Ureter (tissue), 1 donor: Measurements from ENCODE around the gene CDH13. TPM values are rescaled to one million over a fixed set of nuclear protein-coding genes. Genes with fewer than 3 reads are reported as not detected.

Experiments
- DNase-seq: peaks from one replicate; pipeline ENCODE4 v3.0.0-alpha.2; 2020; ENCODE audit warnings: low spot score
- total RNA-seq: library from RNA; stranded (reverse); gene quantifications from one replicate; pipeline ENCODE4 v1.2.4, GENCODE V29; 2023
- donor health status: DM: yes; HTN: yes; CAD: no.

The CDH13 gene
- total RNA-seq, 1 donor from 2014 or later = 5.9 TPM

DNA sequence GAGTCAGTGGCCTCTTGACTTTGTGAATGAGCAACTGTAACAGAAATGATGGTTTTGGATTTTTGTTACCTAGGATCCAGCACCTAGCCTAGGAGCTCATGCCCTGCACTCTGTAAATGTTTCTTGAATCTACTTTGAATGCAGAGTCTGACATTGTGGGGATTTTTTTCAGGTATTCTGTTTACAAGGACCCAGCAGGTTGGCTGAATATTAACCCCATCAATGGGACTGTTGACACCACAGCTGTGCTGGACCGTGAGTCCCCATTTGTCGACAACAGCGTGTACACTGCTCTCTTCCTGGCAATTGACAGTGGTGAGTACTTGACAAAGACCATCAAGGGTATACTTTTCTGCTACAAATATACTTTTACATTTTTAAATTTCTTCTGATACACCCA is 1121.2 kb downstream of the CDH13 start:
- no peak for DNase-seq

DNA sequence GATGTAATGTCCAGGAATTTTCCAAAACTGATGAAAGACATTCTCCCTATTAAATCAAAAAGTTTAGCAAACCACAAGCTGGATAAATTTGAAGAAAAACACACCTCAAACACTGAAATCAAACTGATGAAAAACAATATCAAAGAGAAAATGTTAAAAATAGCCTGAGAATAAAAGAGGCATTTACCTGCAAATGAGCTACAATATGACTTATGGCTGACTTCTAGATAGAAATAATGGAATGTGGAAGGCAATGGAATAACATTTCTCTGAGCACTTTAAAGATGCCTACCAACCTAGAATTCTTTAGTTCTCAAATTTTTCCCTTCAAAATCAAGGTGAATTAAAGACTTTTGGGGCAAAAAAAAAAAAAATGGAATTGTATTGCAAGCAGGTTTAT is 1128.6 kb downstream of the CDH13 start:
- DNase-seq = no peak

- DNase-seq = no peak
These were observed 1135.6 kb downstream of the CDH13 start for GRCh38 chr16:83762141-83762991.

DNA sequence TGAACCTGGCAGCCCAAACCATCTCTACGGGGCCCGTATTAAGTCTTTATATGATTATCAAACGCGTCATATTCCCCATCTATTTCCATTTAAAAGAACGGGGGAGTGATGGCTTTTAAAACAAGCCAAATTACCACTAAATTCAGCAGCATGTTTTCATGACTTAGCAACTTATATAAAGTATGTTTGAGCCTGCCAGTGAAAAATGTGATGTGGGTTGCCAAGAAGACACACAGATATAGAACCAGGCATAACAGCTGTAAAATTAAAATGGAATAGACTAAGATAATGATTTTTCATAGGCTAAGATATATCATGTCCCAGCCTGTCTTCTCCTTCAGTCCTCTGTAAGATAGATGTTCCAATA is 1136.2 kb downstream of the CDH13 start:
- DNase-seq = no peak

GRCh38 chr16:83768986-83769385 is 1142.2 kb downstream of the CDH13 start:
- DNase-seq = no peak

DNA sequence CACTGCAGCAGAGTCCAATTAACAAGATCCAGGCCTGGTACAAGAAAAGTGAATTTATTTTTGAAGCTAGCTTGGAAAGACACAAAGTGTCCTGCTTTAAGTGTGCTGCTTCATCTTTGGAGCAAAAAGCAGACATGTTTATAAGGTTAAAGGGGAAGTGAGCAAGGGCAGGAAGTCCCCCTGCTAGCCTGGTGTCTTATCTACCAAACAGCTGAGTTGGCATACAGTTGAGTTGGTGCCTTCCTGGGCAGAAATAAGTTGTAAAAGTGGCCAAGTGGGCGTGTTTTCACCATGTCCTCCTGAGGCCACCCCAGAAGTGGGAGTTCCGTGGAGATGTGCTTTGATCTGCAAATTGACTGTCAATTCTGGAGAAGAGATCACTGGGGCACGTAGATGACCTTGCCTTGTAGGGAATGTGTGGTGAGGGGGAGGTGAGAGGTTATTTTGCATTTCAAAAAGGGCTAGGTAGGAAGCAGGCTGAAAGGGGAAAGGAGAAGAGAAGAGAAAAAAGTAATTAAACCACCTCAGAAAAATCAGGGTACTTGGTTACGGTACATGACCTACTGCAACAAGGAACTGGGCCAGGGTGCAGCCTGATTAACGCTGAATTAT is 1142.7 kb downstream of the CDH13 start:
- no peak for DNase-seq

- no peak for DNase-seq
These were observed 1144.7 kb downstream of the CDH13 start for GRCh38 chr16:83771306-83771942.

DNA sequence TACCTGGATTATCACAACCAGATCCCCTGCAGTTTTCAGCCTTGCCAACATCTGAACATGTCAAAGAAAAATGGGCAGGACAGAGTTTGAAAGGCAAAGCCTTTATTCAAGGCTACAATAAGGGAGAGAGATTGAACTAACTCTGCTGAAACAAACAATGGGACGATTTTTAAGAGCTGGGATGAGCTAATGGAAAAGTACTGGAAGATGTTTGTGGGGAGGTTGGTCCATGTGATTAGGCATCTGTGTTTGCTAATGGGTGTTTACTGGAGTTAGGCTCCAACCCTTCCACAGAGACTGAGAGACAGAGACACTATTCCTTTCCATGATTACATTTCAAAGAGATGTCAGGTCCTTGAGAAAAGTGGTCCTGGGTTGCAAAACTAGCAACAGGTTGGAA is 1146.0 kb downstream of the CDH13 start:
- no peak for DNase-seq

- DNase-seq = no peak
These were observed 1147.3 kb downstream of the CDH13 start for GRCh38 chr16:83774066-83774465.

DNA sequence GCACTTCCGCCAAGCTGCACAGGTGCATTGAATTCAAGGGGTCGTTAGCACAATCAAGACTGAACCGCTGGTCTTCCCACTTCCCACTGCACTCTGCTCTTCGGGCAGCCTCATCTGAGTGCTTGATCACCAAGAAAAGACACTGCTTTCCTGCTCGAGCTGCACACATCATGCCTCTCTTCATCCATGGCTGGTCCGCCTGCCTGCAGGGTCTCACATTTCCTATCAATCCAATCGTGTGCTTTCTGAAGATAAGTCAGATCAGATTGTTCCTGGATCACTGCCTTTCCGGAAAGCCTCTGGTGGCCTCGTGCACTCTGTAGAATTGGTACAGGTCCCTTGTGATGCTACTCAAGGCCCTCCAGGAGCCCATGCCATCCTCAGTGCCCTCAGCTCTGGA is 1150.2 kb downstream of the CDH13 start:
- no peak for DNase-seq

DNA sequence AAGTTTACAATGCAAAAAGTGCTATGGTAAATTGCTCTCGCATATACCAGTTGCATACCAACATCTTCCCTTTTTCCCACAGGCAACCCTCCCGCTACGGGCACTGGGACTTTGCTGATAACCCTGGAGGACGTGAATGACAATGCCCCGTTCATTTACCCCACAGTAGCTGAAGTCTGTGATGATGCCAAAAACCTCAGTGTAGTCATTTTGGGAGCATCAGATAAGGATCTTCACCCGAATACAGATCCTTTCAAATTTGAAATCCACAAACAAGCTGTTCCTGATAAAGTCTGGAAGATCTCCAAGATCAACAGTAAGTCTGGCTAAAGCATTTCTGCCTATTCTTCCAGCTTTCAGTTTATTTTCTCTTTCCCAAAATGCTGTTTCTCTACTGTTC is 1153.1 kb downstream of the CDH13 start:
- DNase-seq = no peak

DNA sequence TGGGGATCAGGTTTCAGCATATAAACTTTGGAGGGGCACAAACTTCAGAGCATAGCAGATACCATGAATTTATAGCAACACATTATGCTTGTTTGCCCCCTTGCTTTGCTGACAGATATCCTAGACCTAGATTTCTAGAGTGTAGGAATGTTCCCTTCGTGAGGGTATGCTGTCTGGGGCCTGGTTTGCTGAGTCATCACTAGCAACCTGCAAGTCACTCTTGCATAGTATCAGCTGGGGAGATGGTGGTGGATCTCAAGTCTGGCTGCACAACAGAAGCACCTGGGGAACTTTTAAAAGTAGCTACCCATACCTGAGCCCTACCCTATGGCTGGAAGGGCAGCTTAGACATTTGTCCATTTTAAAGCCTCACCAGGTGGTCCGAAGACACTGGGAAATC is 1158.7 kb downstream of the CDH13 start:
- no peak for DNase-seq

- no peak for DNase-seq
These were observed 1163.1 kb downstream of the CDH13 start for GRCh38 chr16:83789642-83790401.

DNA sequence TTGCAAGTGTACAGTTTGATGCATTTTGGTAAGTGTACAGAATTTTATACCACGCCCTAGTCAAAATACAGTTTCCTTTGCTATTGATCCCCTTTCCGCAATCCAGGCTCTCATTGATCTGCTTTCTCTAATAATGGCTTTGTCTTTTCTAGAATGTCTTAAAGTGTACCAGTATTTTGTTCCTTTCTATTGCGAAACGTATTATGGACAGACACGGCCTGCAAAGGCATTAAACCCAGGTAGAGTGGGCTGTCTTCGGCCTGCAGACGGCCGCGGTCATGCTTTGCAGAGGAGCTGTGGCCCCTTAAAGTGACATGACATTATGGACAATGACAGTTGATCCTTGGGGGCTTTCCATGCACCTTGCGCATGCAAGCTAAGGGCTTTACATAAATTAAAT is 1165.1 kb downstream of the CDH13 start:
- no peak for DNase-seq

- no peak for DNase-seq
These were observed 1165.6 kb downstream of the CDH13 start for GRCh38 chr16:83792391-83792790.

DNA sequence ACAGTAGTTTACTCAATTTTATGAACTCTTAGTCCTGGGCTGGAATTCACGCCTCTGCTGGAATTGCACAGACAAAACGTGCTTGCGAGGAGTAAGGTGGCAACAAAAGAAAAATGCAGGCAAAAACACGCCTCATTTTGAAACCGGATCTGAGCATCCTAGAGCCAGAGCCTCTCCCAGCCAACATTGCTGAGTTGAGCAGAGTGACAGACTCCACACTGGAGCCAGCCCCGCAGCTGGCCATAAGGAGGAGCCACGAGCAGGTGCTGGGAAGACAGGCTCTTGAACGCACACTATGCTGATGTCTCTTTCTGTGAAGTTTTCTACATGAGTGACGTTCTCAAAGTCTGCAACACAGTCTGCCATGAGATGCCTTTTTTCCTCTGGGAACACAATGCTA is 1166.4 kb downstream of the CDH13 start:
- DNase-seq = no peak

DNA sequence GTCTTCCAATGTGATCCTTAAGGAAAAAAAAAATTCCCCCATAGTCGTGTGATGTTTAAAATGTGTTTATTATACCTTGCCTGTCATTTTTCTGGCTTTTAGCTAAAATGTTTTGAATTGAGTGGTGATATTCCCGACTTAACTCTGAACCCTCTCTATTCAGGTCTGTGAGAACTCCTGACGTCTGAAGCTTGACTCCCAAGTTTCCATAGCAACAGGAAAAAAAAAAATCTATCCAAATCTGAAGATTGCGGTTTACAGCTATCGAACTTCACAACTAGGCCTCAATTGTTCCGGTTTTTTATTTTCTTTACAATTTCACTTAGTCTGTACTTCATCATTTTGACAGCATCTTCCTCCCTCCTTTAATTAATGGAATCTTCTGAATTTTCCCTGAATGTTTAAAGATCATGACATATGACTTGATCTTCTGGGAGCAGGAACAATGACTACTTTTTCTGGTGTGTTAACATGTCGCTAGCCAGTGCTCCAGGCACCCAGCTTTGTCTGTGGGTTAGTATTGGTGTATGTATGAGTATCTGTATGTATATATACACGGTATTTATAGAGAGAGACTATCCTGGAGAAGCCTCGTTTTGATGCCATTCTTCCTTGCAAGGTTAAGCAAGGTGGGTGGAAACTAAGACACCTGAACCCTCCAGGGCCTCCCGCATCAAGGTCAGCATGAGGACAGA is 1168.2 kb downstream of the CDH13 start:
- no peak for DNase-seq

DNA sequence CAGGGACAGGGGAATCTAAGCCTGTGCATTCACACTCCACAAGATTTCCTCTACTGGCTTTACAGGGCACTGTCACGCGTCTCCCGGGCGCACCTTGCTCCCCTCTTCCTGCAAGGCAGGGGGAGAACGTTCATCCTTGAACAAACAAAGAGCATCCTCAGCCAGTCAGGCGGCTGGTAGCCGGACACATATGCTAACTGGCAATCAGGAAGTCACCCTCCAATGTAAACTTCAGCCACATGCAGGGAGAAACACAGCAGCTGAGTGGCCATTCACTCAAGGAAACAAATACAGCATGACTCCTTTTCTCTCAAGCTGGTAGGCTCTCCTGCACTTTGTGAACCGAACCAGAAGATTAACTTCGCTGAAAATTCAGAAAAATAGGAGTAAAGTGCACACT is 1170.2 kb downstream of the CDH13 start:
- no peak for DNase-seq

GRCh38 chr16:83799336-83799735 is 1172.6 kb downstream of the CDH13 start:
- DNase-seq = no peak

GRCh38 chr16:83802135-83802534 is 1175.4 kb downstream of the CDH13 start:
- no peak for DNase-seq

DNA sequence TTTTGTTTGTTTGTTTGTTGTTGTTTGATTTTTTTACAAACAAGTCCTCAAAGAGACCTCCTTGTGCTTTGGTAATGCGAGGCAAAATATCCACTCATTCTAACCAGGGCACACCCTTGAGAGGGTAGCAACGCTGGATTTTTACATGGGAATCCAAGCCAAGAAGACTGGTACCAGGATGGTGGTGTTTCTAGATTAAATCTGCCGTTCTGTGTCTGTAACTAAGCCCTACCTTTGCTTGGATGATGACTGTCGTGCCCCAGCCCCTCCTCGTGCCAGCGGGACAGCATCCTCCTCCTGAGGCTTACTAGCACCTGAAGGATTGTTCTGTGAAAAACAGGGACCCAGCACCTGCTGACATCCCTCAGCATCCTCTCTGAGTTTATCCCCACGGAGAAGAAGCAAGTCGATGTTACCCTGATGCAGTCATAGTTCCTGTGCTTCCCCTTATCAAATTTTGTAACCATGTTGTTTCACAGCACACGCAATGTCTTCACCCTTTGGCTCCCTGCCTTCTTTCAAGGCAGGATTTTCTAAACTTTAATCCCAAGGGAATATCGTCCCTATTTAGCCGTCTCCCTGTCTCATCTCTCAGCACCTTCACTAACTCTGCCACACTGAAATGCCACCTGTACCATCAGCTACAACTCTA is 1175.9 kb downstream of the CDH13 start:
- DNase-seq = no peak
